ENCODE data around the gene LRP2BP. TPM values are rescaled to one million over a fixed set of nuclear protein-coding genes. Genes with fewer than 3 reads are reported as not detected.
A peak's percentile ranks its signal among the peaks of the same experiment; 100 is the strongest.

LRP2BP gene
- total RNA-seq, 2 donors from 2014 or later: 0.68 to 1.7 TPM

GRCh38 chr4:185404031-185404430 is 8.3 kb upstream of the LRP2BP start:
- H3K27ac Mint-ChIP-seq: no peak overlapping the region
- DNase-seq (ENCODE audit: low spot score in 2 of 2) (no peak), ATAC-seq (no peak)
- H3K9me3 Mint-ChIP-seq: no peaks in the 10 kb centered on the region
- H3K36me3 Mint-ChIP-seq: peaks cover 0 to 22% of the 10 kb centered on the region in 2 donors

GRCh38 chr4:185399466-185399865 is 3.7 kb upstream of the LRP2BP start:
- H3K9me3 Mint-ChIP-seq: no peaks in the 10 kb centered on the region
- no peak for ATAC-seq
- DNase-seq (ENCODE audit: low spot score in 2 of 2): no peak
- no peak overlapping the region for H3K27ac Mint-ChIP-seq
- peaks cover 6 to 45% of the 10 kb centered on the region in 2 donors for H3K36me3 Mint-ChIP-seq

GRCh38 chr4:185398618-185399017 is 2.9 kb upstream of the LRP2BP start:
- DNase-seq (ENCODE audit: low spot score in 2 of 2): no peak
- ATAC-seq: no peak
- Mint-ChIP-seq H3K9me3 (no peaks in the 10 kb centered on the region), H3K36me3 (peaks cover 9 to 43% of the 10 kb centered on the region in 2 donors), H3K27ac (no peak overlapping the region)

- ATAC-seq (peak in 1 of 2 donors; percentile 1), DNase-seq (ENCODE audit: low spot score in 2 of 2) (no peak)
- peaks cover 9 to 38% of the 10 kb centered on the region in 2 donors for H3K36me3 Mint-ChIP-seq
- H3K27ac Mint-ChIP-seq: peak within 1 kb of the TSS; percentile 83 to 98
- no peaks in the 10 kb centered on the region for H3K9me3 Mint-ChIP-seq
Measured at GRCh38 chr4:185396724-185397385, 1.1 kb upstream of the LRP2BP start, which contains the start of gene ANKRD37. TSS of gene ANKRD37 (plus strand) at chr4:185396841. CDS start at chr4:185396924, 83 bp downstream.

- DNase-seq (ENCODE audit: low spot score in 2 of 2): peak; percentile 98
- Mint-ChIP-seq H3K27ac (peak overlapping the region; percentile 83 to 98), H3K36me3 (peaks cover 9 to 38% of the 10 kb centered on the region in 2 donors), H3K9me3 (no peaks in the 10 kb centered on the region)
- ATAC-seq: peak; percentile 85 to 88
Measured at GRCh38 chr4:185395956-185396723, 416 bp upstream of the LRP2BP start.

GRCh38 chr4:185394568-185395237 is 1.0 kb downstream of the LRP2BP start:
- ATAC-seq (peak in 1 of 2 donors; percentile 16), DNase-seq (ENCODE audit: low spot score in 2 of 2) (no peak)
- no peaks in the 10 kb centered on the region for H3K9me3 Mint-ChIP-seq
- peaks cover 9 to 29% of the 10 kb centered on the region in 2 donors for H3K36me3 Mint-ChIP-seq
- peak overlapping the region; percentile 83 to 98 for H3K27ac Mint-ChIP-seq

- Mint-ChIP-seq H3K9me3 (no peaks in the 10 kb centered on the region), H3K36me3 (peaks cover 4 to 9% of the 10 kb centered on the region in 2 donors), H3K27ac (no peak overlapping the region)
- DNase-seq (ENCODE audit: low spot score in 2 of 2): no peak
- ATAC-seq: no peak
Measured at GRCh38 chr4:185392156-185392555, 3.6 kb downstream of the LRP2BP start.

GRCh38 chr4:185390941-185391340 is 4.8 kb downstream of the LRP2BP start:
- H3K36me3 Mint-ChIP-seq: peaks cover 0 to 9% of the 10 kb centered on the region in 2 donors
- H3K9me3 Mint-ChIP-seq: no peaks in the 10 kb centered on the region
- no peak overlapping the region for H3K27ac Mint-ChIP-seq
- no peak for DNase-seq (ENCODE audit: low spot score in 2 of 2)
- ATAC-seq: no peak

- H3K9me3 Mint-ChIP-seq: no peaks in the 10 kb centered on the region
- peaks cover 0 to 6% of the 10 kb centered on the region in 2 donors for H3K36me3 Mint-ChIP-seq
- ATAC-seq (no peak), DNase-seq (ENCODE audit: low spot score in 2 of 2) (no peak)
- H3K27ac Mint-ChIP-seq: no peak overlapping the region
Measured at GRCh38 chr4:185387957-185388356, 7.8 kb downstream of the LRP2BP start.

- Mint-ChIP-seq H3K36me3 (peaks cover 8 to 15% of the 10 kb centered on the region in 2 donors), H3K27ac (no peak overlapping the region), H3K9me3 (peaks cover 3 to 4% of the 10 kb centered on the region in 2 donors)
- DNase-seq (ENCODE audit: low spot score in 2 of 2) (no peak), ATAC-seq (no peak)
Measured at GRCh38 chr4:185384930-185385331, 10.8 kb downstream of the LRP2BP start.

- Mint-ChIP-seq H3K27ac (no peak overlapping the region), H3K9me3 (peaks cover 3 to 4% of the 10 kb centered on the region in 2 donors), H3K36me3 (peaks cover 8 to 15% of the 10 kb centered on the region in 2 donors)
- DNase-seq (ENCODE audit: low spot score in 2 of 2) (no peak), ATAC-seq (no peak)
Measured at GRCh38 chr4:185384061-185384460, 11.7 kb downstream of the LRP2BP start.

- H3K9me3 Mint-ChIP-seq: peaks cover 3 to 4% of the 10 kb centered on the region in 2 donors
- DNase-seq (ENCODE audit: low spot score in 2 of 2): no peak
- peaks cover 8 to 15% of the 10 kb centered on the region in 2 donors for H3K36me3 Mint-ChIP-seq
- no peak overlapping the region for H3K27ac Mint-ChIP-seq
- ATAC-seq: no peak
Measured at GRCh38 chr4:185383451-185383850, 12.3 kb downstream of the LRP2BP start.

GRCh38 chr4:185382754-185383153 is 13.0 kb downstream of the LRP2BP start:
- ATAC-seq: no peak
- Mint-ChIP-seq H3K36me3 (peaks cover 8 to 15% of the 10 kb centered on the region in 2 donors), H3K27ac (no peak overlapping the region), H3K9me3 (peaks cover 3 to 4% of the 10 kb centered on the region in 2 donors)
- DNase-seq (ENCODE audit: low spot score in 2 of 2): no peak

GRCh38 chr4:185381288-185382196 is 14.2 kb downstream of the LRP2BP start:
- peaks cover 3 to 4% of the 10 kb centered on the region in 2 donors for H3K9me3 Mint-ChIP-seq
- ATAC-seq: no peak
- DNase-seq (ENCODE audit: low spot score in 2 of 2): no peak
- H3K36me3 Mint-ChIP-seq: peaks cover 8 to 15% of the 10 kb centered on the region in 2 donors
- H3K27ac Mint-ChIP-seq: peak overlapping the region in 1 of 2 donors; percentile 6

- Mint-ChIP-seq H3K9me3 (peaks cover 3 to 4% of the 10 kb centered on the region in 2 donors), H3K27ac (no peak overlapping the region), H3K36me3 (peaks cover 8 to 15% of the 10 kb centered on the region in 2 donors)
- no peak for ATAC-seq
- DNase-seq (ENCODE audit: low spot score in 2 of 2): no peak
Measured at GRCh38 chr4:185380320-185380719, 15.4 kb downstream of the LRP2BP start.

All from activated naive CD4-positive, alpha-beta T cell treated with anti-CD3 and anti-CD28 coated beads, Interleukin-2, amount 50 U/mL, for 72 hours (primary cell).